Panc1 (cell line): ENCODE data around the gene NAGS.

Source experiments
- TF ChIP-seq, protein P1 (sequence below): fragments of 450-650 bp; IDR thresholded peaks from 2 replicates; pipeline ENCODE4 v1.5.1; 2017; ENCODE audit warnings: mild to moderate bottlenecking
- TF ChIP-seq, protein P2 (sequence below), 2 experiments: IDR thresholded peaks; 2 replicates each; pipeline ENCODE4 v1.6.1; 2011 to 2012; ENCODE audit warnings: low read depth in 2 of 2, control low read depth in 1 of 2, low read length in 1 of 2, mild to moderate bottlenecking in 1 of 2, moderate library complexity in 1 of 2; ENCODE audit not compliant: insufficient read depth in 1 of 2

DNA sequence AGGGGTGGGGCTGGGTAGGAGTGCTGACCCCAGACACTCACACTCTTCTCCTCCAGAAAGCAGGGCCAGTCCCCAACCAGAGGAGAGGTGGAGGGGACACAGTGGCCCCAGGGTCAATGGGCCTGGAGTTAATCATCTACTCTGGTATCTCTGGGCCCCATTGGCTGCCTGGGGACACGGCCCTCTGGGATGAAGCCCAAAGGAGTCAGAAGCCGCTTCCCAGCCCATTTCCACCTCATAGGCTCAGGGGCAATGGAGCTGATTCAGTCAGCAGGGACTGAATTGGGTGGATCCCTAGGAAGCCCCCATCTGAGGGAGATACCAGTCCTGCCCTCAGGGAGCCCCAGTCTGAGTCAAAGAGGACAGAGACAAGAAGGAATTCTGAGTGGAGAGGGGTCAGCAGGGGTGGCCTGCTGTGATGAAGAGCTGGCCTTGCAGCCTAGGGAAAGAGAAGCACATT, 2.9 kb upstream of the NAGS start:
- TF ChIP-seq, protein P1, sequence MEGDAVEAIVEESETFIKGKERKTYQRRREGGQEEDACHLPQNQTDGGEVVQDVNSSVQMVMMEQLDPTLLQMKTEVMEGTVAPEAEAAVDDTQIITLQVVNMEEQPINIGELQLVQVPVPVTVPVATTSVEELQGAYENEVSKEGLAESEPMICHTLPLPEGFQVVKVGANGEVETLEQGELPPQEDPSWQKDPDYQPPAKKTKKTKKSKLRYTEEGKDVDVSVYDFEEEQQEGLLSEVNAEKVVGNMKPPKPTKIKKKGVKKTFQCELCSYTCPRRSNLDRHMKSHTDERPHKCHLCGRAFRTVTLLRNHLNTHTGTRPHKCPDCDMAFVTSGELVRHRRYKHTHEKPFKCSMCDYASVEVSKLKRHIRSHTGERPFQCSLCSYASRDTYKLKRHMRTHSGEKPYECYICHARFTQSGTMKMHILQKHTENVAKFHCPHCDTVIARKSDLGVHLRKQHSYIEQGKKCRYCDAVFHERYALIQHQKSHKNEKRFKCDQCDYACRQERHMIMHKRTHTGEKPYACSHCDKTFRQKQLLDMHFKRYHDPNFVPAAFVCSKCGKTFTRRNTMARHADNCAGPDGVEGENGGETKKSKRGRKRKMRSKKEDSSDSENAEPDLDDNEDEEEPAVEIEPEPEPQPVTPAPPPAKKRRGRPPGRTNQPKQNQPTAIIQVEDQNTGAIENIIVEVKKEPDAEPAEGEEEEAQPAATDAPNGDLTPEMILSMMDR, result no peak
- TF ChIP-seq, protein P2, sequence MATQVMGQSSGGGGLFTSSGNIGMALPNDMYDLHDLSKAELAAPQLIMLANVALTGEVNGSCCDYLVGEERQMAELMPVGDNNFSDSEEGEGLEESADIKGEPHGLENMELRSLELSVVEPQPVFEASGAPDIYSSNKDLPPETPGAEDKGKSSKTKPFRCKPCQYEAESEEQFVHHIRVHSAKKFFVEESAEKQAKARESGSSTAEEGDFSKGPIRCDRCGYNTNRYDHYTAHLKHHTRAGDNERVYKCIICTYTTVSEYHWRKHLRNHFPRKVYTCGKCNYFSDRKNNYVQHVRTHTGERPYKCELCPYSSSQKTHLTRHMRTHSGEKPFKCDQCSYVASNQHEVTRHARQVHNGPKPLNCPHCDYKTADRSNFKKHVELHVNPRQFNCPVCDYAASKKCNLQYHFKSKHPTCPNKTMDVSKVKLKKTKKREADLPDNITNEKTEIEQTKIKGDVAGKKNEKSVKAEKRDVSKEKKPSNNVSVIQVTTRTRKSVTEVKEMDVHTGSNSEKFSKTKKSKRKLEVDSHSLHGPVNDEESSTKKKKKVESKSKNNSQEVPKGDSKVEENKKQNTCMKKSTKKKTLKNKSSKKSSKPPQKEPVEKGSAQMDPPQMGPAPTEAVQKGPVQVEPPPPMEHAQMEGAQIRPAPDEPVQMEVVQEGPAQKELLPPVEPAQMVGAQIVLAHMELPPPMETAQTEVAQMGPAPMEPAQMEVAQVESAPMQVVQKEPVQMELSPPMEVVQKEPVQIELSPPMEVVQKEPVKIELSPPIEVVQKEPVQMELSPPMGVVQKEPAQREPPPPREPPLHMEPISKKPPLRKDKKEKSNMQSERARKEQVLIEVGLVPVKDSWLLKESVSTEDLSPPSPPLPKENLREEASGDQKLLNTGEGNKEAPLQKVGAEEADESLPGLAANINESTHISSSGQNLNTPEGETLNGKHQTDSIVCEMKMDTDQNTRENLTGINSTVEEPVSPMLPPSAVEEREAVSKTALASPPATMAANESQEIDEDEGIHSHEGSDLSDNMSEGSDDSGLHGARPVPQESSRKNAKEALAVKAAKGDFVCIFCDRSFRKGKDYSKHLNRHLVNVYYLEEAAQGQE (IDR thresholded peaks at IDR 0.05; ENCODE audit: insufficient read depth in 1 of 2, low read depth in 2 of 2, low read length in 1 of 2), result no peak
